NCI-H82 treated with DMSO at 0.1 percent for 48 hours (cell line): Measurements from ENCODE around the gene JPH3.
"Not testable (repeated sequence)": the region's sequence is repeated elsewhere in the genome, so short reads cannot be mapped to it uniquely, and the experiment has no call there.

Experiments
- DNase-seq: peaks from one replicate; lab custom pipeline; 2025; ENCODE audit not compliant: unreplicated experiment; lab: John Stamatoyannopoulos, UW

The JPH3 gene

GRCh38 chr16:87572959-87573358 is 29.3 kb upstream of the JPH3 start:
- no peak for DNase-seq

- peak; percentile 8 for DNase-seq
These were observed 27.1 kb upstream of the JPH3 start for GRCh38 chr16:87575027-87575804.

DNA sequence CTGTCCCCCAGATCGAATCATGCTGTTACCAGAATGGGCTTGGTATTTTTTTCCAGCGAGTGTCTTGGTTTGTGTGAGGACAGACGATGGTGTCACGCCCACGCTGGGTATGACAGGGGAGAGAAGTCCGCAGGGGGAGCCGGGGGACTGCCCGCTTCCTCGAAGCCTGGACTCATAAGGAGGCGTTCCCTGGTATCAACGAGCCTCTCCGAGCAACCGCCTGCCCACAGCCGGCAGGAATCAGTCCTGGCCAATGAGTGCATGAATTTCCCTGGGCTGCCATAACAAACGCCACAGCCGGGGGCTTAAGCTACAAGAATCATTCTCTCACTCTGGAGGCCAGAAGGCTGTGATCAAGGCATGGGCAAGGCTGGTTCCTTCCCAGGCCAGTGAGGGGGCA is 26.1 kb upstream of the JPH3 start:
- DNase-seq, result no peak

DNA sequence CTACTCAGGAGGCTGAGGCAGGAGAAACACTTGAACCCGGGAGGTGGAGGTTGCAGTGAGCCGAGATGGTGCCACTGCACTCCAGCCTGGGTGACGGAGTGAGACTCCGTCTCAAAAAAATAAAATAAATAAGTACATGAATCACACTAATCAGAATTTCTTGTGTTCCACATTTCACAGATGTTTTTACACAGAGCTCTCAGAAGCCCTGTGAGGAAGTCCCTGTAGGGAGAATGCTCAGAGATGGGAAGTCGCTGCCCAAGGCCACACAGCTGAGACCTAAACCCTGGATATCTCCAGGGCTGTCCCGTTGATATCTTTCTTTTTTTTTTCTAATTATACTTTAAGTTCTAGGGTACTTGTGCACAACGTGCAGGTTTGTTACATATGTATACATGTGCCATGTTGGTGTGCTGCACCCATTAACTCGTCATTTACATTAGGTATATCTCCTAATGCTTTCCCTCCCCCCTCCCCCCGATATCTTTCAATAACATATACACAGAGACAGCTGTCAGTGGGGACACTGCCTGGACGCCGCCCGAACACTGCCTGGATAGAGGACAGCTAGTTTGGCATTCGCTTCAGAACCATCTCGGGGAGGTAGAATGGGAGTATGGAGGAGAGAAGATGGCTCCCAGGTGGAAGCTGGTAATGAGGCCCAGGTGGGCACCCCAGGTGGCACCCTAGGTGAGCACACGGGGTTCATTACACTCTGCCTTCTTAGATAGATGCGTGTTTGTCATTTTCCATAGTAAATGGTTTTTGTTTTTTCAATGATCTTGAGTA is 24.0 kb upstream of the JPH3 start:
- not testable (repeated sequence) for DNase-seq

GRCh38 chr16:87579691-87580090 is 22.6 kb upstream of the JPH3 start:
- no peak for DNase-seq

- no peak for DNase-seq
These were observed 21.4 kb upstream of the JPH3 start for GRCh38 chr16:87580855-87581261.

DNA sequence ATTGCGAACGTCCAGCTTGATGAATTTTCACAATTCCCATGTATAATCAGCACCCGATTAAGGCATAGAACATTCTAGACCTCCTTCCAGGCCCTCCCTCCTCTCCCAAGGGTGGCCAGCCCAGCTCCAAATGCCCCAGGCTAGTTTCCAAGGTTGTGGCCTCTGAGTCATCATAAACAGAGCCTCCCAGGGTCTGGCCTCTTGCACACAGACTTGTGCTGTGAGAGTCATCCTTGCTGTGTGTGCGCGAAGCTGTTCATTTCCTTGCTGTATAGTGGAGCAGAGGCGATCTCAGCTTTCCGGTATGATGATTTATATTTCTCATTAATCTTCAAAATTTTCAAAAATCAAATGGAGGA is 20.5 kb upstream of the JPH3 start:
- DNase-seq, result no peak

- DNase-seq, result no peak
These were observed 19.9 kb upstream of the JPH3 start for GRCh38 chr16:87582216-87582965.

DNA sequence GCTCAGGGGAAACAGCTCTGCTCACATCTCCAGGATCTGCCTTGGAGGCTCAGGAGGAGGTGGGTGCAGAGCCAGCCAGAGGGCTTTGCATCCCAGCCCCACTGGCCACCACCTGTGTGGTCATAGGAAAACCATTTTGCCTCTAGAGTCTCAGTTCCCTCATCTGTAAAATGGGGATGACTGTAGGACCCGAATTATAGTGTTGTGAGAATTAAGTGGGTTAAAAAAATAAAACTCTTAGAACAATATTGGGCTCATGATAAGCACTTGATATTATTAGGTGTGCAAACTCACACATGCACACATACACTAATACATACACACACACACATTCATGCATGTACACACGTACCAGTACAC is 19.4 kb upstream of the JPH3 start:
- no peak for DNase-seq

DNA sequence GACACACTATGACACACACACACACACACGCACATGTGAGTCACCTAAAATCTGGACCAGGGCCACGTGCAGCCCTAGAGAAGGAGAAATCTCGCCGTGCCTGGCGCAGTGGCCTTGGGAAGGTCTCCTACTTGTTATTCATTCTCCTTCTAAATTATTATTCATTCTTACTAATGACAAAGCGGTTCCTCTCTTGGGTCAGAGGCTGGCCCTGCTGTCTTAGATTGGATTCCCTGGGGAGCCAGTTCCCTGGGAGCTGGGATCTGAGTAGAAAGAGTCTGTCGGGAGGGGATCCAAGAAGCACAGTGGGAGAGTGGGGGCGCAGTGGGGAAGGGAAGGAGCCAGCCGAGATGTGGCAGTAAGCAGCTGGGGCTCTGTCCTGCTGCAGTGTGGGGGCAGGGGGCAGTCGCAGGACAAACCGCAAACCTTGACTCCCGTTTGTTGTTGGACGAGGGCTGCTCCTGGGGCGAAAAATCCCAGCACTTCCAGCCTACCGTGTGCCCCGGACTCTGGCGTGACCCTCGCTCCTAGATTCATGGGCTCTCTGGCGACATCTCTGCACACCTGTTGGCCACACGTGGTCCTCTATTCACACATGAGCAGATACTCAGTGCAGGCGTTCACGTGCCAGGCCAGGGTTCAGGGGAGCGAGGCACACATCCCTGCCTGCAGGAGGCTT is 18.7 kb upstream of the JPH3 start:
- no peak for DNase-seq

GRCh38 chr16:87584271-87584670 is 18.0 kb upstream of the JPH3 start:
- DNase-seq, result no peak

DNA sequence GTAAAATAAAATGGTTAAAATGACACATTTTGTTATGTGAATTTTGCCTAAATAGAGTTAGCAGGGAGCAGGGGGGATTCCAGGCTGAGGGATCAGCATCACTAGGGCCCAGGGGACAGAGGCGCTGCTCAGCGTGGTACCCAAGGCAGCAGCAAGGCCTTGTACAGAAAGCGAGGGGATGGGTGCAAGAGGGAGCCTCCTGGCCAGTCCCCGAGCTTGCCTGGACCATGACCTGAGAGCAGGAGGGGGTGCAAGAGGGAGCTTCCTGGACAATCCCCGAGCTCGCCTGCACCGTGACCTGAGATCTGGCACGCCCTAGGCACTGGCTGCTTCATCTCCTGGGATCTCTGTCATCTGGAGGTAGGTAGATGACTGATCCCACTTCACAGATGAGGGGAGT is 17.3 kb upstream of the JPH3 start:
- no peak for DNase-seq

GRCh38 chr16:87585442-87586200 is 16.7 kb upstream of the JPH3 start:
- DNase-seq, result no peak

DNA sequence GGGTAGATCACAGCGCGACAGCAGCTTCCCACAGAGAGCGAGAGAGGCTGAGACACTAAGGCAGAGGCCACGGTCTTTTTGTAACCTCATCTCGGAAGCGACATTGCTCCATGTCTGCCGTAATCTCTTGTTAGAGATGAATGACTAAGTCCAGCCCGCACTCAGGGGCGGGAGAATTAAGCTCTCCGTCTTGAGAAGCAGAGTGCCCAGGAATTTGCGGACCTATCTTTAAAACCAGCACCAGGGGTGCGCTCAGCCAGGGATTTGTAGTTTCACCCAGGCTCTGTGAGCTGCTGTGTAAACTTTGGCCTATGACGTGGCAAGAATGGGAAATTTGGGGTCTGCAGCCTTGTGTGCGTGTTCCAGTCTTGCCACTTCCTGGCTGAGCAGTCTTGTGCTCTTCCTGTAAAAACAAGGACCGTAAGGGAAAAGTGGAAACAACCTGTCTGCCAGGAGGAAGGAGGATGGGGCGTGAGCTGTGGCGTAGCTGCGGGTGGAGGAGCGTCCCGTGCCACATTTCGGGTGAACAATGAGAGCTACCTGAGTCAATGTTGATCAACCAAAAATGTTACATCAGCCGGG is 16.0 kb upstream of the JPH3 start:
- no peak for DNase-seq

- DNase-seq, result no peak
These were observed 14.7 kb upstream of the JPH3 start for GRCh38 chr16:87587636-87588035.

- no peak for DNase-seq
These were observed 10.1 kb upstream of the JPH3 start for GRCh38 chr16:87592018-87592712.

GRCh38 chr16:87593710-87594258 is 8.5 kb upstream of the JPH3 start:
- no peak for DNase-seq

- DNase-seq, result no peak
These were observed 6.6 kb upstream of the JPH3 start for GRCh38 chr16:87595712-87596111.

DNA sequence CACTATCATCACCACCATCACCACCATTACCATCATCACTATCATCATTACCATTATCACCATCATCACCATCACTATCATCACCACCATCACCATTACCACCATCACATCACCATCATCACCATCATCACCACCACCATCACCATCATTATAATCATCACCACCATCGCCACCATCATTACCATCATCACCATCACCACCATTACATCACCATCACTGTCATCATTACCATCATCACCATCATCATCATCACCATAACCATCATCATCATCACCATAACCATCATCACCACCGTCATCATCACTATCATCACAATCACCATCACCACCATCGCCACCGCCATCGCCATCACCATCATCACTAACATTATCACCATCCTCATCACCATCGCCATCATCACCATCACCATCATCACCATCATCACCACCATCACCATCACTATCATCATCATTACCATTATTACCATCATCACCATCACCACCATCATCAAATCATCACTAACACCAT is 4.9 kb upstream of the JPH3 start:
- DNase-seq, result no peak
